ENCODE measurements around the gene B9D1.

DNA sequence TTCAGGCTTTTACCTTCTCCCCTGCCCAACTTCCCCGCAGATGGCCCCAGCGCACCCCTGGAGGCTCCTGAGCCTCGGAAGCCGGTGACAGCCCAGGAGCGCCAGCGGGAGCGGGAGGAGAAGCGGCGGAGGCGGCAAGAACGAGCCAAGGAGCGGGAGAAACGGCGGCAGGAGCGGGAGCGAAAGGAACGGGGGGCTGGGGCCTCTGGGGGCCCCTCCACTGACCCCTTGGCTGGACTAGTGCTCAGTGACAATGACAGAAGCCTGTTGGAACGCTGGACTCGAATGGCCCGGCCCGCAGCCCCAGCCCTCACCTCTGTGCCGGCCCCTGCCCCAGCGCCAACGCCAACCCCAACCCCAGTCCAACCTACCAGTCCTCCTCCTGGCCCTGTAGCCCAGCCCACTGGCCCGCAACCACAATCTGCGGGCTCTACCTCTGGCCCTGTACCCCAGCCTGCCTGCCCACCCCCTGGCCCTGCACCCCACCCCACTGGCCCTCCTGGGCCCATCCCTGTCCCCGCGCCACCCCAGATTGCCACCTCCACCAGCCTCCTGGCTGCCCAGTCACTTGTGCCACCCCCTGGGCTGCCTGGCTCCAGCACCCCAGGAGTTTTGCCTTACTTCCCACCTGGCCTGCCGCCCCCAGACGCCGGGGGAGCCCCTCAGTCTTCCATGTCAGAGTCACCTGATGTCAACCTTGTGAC, 19.4 kb upstream of the B9D1 start:
- TF ChIP-seq, protein P1, sequence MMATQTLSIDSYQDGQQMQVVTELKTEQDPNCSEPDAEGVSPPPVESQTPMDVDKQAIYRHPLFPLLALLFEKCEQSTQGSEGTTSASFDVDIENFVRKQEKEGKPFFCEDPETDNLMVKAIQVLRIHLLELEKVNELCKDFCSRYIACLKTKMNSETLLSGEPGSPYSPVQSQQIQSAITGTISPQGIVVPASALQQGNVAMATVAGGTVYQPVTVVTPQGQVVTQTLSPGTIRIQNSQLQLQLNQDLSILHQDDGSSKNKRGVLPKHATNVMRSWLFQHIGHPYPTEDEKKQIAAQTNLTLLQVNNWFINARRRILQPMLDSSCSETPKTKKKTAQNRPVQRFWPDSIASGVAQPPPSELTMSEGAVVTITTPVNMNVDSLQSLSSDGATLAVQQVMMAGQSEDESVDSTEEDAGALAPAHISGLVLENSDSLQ (IDR thresholded peaks at IDR 0.05), result no peak
- TF ChIP-seq FOXM1 (IDR thresholded peaks at IDR 0.05; ENCODE audit: borderline replicate concordance), result no peak
- TF ChIP-seq TARDBP (IDR thresholded peaks at IDR 0.05), result no peak
- no peak for TF ChIP-seq SP1 (IDR thresholded peaks at IDR 0.05)
- no peak for TF ChIP-seq ARNT (IDR thresholded peaks at IDR 0.05)
- no peak for TF ChIP-seq FOXK2 (IDR thresholded peaks at IDR 0.05)
- no peak for TF ChIP-seq HDGF (IDR thresholded peaks at IDR 0.05; ENCODE audit: borderline replicate concordance)
- no peak for TF ChIP-seq BHLHE40 (IDR thresholded peaks at IDR 0.05; ENCODE audit: borderline replicate concordance)
- no peak for TF ChIP-seq CTBP1 (IDR thresholded peaks at IDR 0.05; ENCODE audit: borderline replicate concordance)
- TF ChIP-seq FOXA1 (IDR thresholded peaks at IDR 0.05), result no peak
- TF ChIP-seq LEF1 (IDR thresholded peaks at IDR 0.05; ENCODE audit: borderline replicate concordance), result no peak
- no peak for TF ChIP-seq SUZ12 (IDR thresholded peaks at IDR 0.05)
